Ishikawa (cell line): ENCODE measurements around the gene RPL3.

Experiments
- CEBPB ChIP-seq: IDR thresholded peaks from 2 replicates; pipeline ENCODE4 v1.6.1; 2012
- CREB1 ChIP-seq: IDR thresholded peaks from 2 replicates; pipeline ENCODE4 v1.6.1; 2012; ENCODE audit warnings: low read depth
- EGR1 ChIP-seq: IDR thresholded peaks from 2 replicates; pipeline ENCODE4 v1.6.1; 2012
- EP300 ChIP-seq: IDR thresholded peaks from 2 replicates; pipeline ENCODE4 v1.6.1; 2012; ENCODE audit warnings: borderline replicate concordance
- FOXM1 ChIP-seq: IDR thresholded peaks from 2 replicates; pipeline ENCODE4 v1.6.1; 2012; ENCODE audit warnings: low read depth, borderline replicate concordance
- MAX ChIP-seq: IDR thresholded peaks from 2 replicates; pipeline ENCODE4 v1.6.1; 2012
- NFIC ChIP-seq: IDR thresholded peaks from 2 replicates; pipeline ENCODE4 v1.6.1; 2012
- RAD21 ChIP-seq: IDR thresholded peaks from 2 replicates; pipeline ENCODE4 v1.6.1; 2012; ENCODE audit warnings: low read depth
- TAF1 ChIP-seq: IDR thresholded peaks from 2 replicates; pipeline ENCODE4 v1.6.1; 2012; ENCODE audit warnings: low read depth, mild to moderate bottlenecking
- TCF12 ChIP-seq: IDR thresholded peaks from 2 replicates; pipeline ENCODE4 v1.6.1; 2012; ENCODE audit warnings: low read depth
- TEAD4 ChIP-seq: IDR thresholded peaks from 2 replicates; pipeline ENCODE4 v1.6.1; 2012
- YY1 ChIP-seq: IDR thresholded peaks from 2 replicates; pipeline ENCODE4 v1.6.1; 2012; ENCODE audit warnings: low read depth
- ZBTB7A ChIP-seq: IDR thresholded peaks from 2 replicates; pipeline ENCODE4 v1.6.1; 2012; ENCODE audit warnings: low read depth
- TF ChIP-seq, protein P1 (sequence below): IDR thresholded peaks from 2 replicates; pipeline ENCODE4 v1.6.1; 2012; ENCODE audit warnings: low read depth, mild to moderate bottlenecking
- TF ChIP-seq, protein P2 (sequence below): IDR thresholded peaks from 2 replicates; pipeline ENCODE4 v1.6.1; 2012

The RPL3 gene

GRCh38 chr22:39300186-39300830 is 19.1 kb downstream of the RPL3 start:
- TF ChIP-seq, protein P1, sequence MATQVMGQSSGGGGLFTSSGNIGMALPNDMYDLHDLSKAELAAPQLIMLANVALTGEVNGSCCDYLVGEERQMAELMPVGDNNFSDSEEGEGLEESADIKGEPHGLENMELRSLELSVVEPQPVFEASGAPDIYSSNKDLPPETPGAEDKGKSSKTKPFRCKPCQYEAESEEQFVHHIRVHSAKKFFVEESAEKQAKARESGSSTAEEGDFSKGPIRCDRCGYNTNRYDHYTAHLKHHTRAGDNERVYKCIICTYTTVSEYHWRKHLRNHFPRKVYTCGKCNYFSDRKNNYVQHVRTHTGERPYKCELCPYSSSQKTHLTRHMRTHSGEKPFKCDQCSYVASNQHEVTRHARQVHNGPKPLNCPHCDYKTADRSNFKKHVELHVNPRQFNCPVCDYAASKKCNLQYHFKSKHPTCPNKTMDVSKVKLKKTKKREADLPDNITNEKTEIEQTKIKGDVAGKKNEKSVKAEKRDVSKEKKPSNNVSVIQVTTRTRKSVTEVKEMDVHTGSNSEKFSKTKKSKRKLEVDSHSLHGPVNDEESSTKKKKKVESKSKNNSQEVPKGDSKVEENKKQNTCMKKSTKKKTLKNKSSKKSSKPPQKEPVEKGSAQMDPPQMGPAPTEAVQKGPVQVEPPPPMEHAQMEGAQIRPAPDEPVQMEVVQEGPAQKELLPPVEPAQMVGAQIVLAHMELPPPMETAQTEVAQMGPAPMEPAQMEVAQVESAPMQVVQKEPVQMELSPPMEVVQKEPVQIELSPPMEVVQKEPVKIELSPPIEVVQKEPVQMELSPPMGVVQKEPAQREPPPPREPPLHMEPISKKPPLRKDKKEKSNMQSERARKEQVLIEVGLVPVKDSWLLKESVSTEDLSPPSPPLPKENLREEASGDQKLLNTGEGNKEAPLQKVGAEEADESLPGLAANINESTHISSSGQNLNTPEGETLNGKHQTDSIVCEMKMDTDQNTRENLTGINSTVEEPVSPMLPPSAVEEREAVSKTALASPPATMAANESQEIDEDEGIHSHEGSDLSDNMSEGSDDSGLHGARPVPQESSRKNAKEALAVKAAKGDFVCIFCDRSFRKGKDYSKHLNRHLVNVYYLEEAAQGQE, result no peak
- no peak; the same call in 1 of the 2 replicates for TF ChIP-seq ZBTB7A
- TF ChIP-seq FOXM1, result no peak
- no peak for TF ChIP-seq TAF1
- no peak for TF ChIP-seq TEAD4
- no peak for TF ChIP-seq CEBPB
- TF ChIP-seq MAX, result no peak; the same call in 1 of the 2 replicates
- TF ChIP-seq RAD21, result no peak
- no peak for TF ChIP-seq YY1
- TF ChIP-seq, protein P2, sequence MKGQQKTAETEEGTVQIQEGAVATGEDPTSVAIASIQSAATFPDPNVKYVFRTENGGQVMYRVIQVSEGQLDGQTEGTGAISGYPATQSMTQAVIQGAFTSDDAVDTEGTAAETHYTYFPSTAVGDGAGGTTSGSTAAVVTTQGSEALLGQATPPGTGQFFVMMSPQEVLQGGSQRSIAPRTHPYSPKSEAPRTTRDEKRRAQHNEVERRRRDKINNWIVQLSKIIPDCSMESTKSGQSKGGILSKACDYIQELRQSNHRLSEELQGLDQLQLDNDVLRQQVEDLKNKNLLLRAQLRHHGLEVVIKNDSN, result no peak
- no peak for TF ChIP-seq CREB1

DNA sequence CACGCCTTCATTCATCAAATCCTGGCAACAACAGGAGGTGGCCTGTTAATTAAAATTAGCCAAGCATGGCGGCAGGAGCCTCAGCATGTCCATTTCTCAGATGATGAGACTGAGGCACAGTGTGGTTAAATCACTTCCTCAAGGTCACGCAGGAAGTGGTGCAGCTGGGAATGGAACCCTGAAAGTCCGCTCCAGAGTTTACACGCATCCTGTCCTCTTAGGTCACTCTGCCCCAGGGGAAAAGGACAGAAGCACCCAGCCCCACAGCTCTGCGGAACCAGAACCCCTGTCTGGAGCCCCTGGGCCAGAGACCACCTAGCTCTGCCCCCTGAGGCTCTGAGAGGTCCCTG is 19.6 kb downstream of the RPL3 start:
- TF ChIP-seq TEAD4, result no peak
- TF ChIP-seq ZBTB7A, result peak; percentile 30
- TF ChIP-seq EP300, result 0 out of 2 replicates have a peak, but pooled peaks have one; percentile 9
- TF ChIP-seq CREB1, result no peak
- TF ChIP-seq TAF1, result no peak
- TF ChIP-seq NFIC, result no peak; the same call in none of the 2 replicates
- TF ChIP-seq MAX, result 0 out of 2 replicates have a peak, but pooled peaks have one; percentile 38
- TF ChIP-seq TCF12, result peak; percentile 36; the same call in 1 of the 2 replicates
- peak; percentile 68 for TF ChIP-seq YY1
- TF ChIP-seq, protein P1, result no peak
- TF ChIP-seq, protein P2, result no peak
- TF ChIP-seq FOXM1, result no peak
- TF ChIP-seq RAD21, result no peak
- no peak for TF ChIP-seq CEBPB
- TF ChIP-seq EGR1, result no peak

DNA sequence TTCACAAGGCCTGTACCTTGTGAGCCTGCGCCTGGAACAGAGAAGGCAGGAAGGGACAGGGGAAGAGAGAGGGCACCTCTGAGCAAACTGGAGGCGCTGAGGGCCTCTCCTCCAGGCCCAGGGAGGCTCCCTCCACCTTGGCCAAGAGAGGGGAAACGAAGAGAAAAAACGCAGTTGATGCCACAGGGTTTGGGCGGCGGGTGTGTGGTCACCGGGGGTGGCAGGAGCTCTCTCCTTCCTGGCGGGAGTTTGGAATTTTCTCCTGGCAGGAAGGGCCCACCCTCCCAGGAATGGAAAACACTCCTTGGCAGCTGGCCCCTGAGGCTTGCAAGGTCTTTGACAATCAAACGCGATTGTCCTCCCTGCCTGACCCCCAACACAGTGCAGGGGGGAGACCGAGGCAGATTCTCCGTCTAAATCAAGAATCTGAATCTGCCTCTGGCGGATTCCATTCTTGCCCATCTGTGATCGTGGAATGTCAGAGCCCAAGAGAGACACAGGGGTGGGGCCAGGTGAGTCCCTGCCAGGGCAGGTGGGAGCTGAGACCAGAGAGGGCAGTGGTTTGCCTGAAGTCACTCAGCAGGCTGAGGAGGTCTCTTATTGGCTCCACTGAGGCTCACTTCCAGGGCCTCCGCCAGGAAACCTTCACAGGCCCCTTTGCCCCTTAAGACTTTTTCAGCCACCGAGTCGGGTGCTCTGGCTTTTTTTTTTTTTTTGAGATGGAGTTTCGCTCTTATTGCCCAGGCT is 21.0 kb downstream of the RPL3 start:
- TF ChIP-seq, protein P2, result no peak
- peak; percentile 7; the same call in 1 of the 2 replicates for TF ChIP-seq RAD21
- no peak for TF ChIP-seq CREB1
- peak; percentile 86 for TF ChIP-seq EP300
- TF ChIP-seq, protein P1, result no peak
- TF ChIP-seq TAF1, result 0 out of 2 replicates have a peak, but pooled peaks have one; percentile 28
- TF ChIP-seq ZBTB7A, result peak; percentile 33; the same call in 1 of the 2 replicates
- TF ChIP-seq EGR1, result peak; percentile 36
- no peak for TF ChIP-seq YY1
- peak; percentile 86 for TF ChIP-seq NFIC
- peak; percentile 90 for TF ChIP-seq TCF12
- no peak for TF ChIP-seq CEBPB
- no peak for TF ChIP-seq MAX
- peak; percentile 70 for TF ChIP-seq TEAD4
- peak; percentile 47; the same call in 1 of the 2 replicates for TF ChIP-seq FOXM1
